GM19238 (cell line): ENCODE data around the gene NOD1.

Experiments
- DNase-seq: peaks from one replicate; pipeline ENCODE4 v3.0.0; 2011; ENCODE audit warnings: low spot score; ENCODE audit not compliant: insufficient read length

The NOD1 gene

GRCh38 chr7:30470771-30471170 is 7.8 kb downstream of the NOD1 start:
- no peak for DNase-seq

GRCh38 chr7:30470163-30470770 is 8.3 kb downstream of the NOD1 start:
- DNase-seq, result no peak

GRCh38 chr7:30469303-30469702 is 9.3 kb downstream of the NOD1 start:
- DNase-seq, result no peak

- DNase-seq, result no peak
Measured at GRCh38 chr7:30468791-30469190, 9.8 kb downstream of the NOD1 start.

GRCh38 chr7:30468041-30468440 is 10.5 kb downstream of the NOD1 start:
- DNase-seq, result no peak

GRCh38 chr7:30467271-30467670 is 11.3 kb downstream of the NOD1 start:
- no peak for DNase-seq

- DNase-seq, result no peak
Measured at GRCh38 chr7:30466266-30466665, 12.3 kb downstream of the NOD1 start.

- no peak for DNase-seq
Measured at GRCh38 chr7:30465811-30466180, 12.8 kb downstream of the NOD1 start.

GRCh38 chr7:30465046-30465810 is 13.4 kb downstream of the NOD1 start:
- no peak for DNase-seq

GRCh38 chr7:30464231-30464671 is 14.3 kb downstream of the NOD1 start:
- DNase-seq, result no peak

GRCh38 chr7:30463405-30464145 is 15.0 kb downstream of the NOD1 start:
- peak; percentile 49 for DNase-seq

- DNase-seq, result no peak
Measured at GRCh38 chr7:30462179-30462578, 16.4 kb downstream of the NOD1 start.

GRCh38 chr7:30460246-30460633 is 18.3 kb downstream of the NOD1 start:
- no peak for DNase-seq

GRCh38 chr7:30459591-30460245 is 18.9 kb downstream of the NOD1 start:
- DNase-seq, result no peak

GRCh38 chr7:30458311-30458710 is 20.3 kb downstream of the NOD1 start:
- no peak for DNase-seq

GRCh38 chr7:30453921-30454320 is 24.7 kb downstream of the NOD1 start:
- no peak for DNase-seq

GRCh38 chr7:30453016-30453415 is 25.6 kb downstream of the NOD1 start:
- DNase-seq, result no peak

- no peak for DNase-seq
Measured at GRCh38 chr7:30452280-30452930, 26.2 kb downstream of the NOD1 start.

- DNase-seq, result no peak
Measured at GRCh38 chr7:30451539-30452279, 26.9 kb downstream of the NOD1 start.

- no peak for DNase-seq
Measured at GRCh38 chr7:30450983-30451497, 27.5 kb downstream of the NOD1 start.
